ENCODE data around the gene ASGR1.

ASGR1 gene

DNA sequence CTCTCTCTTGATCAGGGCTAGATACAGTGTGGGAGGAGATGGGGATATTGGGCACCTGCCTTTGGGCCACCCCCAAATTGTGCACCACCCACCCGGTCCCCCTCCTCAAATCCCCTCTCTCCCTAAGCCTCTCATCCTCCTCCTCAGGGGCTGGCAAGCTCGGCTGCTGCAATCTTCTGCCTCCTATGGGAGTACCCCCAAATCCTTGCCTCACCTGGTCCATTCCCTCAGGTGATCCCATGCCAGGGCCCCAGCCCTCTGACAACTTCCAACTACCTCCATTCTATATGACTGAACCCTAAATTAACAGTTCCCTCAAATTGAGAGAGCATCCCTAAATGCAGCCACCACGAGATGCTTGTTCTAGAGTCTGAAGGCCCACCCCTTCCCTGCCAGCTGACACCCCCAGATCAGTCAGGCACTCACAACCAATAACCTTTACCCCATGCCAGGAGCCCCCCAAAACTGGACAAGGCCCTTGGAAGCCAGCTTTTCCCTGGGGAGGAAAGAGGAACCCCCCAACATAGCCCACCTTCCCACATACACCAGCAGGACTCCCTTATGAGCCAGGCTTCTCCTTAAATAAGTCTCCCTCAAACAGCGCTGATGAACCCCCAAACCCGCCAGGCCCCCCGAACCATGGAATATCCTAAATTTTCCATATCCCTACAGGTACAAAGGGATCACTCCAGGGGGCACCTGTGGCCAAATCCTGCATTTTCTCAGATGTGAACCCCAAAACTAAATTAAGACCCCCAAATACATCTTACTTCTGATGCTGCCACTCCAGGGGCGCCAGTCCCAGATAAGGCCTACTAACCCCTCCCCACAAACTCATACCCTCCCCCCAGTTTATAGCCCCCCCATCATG is 37.3 kb upstream of the ASGR1 start:
- DNase-seq (ENCODE audit: low read depth in 3 of 3), result no peak

DNA sequence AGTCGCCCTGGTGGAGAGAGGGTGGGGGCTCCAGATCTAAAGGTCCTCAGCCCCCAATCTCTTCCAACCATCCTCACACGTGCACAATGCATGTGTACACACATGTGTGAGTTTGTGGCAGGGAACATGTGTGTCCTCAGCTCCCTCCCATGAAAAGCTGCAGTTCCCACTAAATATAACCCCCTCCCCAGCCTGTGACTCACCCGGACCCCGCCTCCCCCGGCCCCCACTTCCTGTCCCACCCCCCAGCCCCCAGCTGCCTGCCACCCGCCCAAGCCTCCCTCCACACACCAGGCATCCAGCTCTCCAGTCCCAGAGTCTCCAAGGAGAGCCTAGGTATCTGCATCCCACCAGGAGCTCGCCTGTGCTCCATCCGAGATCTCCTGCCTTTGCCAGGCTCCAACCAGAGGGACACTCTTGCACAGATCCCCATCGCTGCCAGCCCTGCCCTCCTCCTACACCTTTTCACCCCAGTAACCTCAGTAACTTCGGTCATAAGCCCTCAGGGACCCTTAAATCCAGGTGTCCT is 36.5 kb upstream of the ASGR1 start:
- DNase-seq (ENCODE audit: low read depth in 3 of 3), result no peak

DNA sequence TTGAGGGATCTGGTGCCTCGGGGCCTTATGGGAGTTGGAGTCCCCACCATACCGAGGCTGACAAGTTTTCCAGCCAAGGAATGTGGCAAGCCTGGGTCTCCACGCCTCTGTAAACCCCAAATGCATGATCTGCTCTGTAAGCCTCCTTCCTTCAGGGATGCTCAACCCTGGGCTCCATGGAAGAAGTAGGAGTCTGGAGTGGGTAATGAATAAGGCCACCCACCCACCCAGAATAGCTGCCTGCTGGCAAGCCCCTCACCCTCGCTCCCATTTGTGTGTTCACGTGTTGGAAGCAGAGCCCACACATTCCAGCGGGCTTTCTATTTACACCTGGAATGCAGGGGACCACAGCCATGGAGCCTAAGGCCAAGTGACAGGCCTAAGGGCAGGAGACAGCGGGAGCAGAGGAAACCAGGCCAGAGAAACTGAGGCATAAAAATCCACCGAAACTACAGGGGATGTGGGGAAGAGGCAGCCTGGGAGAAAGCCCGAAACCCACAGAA is 36.0 kb upstream of the ASGR1 start:
- DNase-seq (ENCODE audit: low read depth in 3 of 3), result no peak

DNA sequence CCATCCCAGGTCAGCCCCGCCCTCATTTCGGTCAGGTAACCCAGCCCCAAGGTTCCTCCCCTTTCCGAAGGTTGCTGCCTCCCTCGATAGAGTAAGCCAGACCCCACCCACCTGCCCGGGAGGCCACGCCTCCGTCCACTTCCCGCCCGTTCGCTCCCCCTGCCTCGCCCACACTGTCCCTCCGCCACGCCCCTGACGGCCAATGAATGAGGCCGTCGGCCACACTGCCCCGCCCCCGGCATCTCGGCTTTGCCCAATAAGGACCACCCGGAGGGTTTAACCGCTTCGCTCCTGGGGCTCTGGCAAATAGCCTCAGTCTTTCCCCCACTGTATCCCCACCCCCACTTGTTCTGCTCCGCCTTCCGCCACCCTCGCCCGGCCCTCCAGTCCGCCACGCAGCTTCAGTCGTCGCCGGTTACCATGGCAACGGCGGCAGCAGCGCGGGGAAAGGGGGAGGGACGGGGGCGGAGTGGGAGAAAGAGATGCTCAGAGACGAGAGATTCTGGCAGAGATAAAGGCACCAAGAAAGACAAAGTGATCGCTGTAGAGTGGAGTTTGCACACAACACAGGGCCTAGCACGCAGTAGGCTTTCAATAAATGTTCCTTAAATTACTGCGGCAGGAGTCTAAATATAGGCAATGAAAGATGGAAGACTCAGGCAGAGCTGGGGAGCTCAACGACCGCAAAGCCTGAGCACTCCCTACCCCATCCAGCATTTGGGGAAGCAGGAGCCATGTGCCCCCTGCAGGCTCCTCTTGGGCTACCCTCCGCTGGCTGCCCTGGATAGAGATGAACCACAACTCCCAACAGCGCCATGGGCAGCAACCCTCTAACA is 35.3 kb upstream of the ASGR1 start:
- DNase-seq (ENCODE audit: low read depth in 3 of 3), result peak; percentile 98 to 100 (median 99)

DNA sequence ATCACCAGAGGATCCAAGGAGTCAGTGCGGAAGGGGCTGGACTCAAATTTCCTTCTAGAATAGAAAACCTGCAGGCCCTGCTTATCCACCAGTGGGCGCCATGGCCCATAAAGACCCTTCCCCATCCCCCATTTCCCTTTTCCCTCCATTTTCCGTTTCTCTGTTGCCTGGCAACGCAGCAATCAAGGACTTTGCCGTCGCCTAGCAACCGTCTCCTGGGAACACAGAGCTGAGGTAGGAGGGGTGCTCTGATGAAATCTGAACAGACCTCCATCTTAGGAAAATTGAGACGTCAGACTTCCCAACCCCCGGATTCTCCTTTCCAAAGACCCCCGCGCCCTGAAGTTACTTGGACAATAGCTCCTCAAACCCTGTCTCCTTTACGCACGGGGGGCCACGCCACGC is 34.7 kb upstream of the ASGR1 start:
- DNase-seq (ENCODE audit: low read depth in 3 of 3), result peak in 1 of 3 experiments; percentile 54

DNA sequence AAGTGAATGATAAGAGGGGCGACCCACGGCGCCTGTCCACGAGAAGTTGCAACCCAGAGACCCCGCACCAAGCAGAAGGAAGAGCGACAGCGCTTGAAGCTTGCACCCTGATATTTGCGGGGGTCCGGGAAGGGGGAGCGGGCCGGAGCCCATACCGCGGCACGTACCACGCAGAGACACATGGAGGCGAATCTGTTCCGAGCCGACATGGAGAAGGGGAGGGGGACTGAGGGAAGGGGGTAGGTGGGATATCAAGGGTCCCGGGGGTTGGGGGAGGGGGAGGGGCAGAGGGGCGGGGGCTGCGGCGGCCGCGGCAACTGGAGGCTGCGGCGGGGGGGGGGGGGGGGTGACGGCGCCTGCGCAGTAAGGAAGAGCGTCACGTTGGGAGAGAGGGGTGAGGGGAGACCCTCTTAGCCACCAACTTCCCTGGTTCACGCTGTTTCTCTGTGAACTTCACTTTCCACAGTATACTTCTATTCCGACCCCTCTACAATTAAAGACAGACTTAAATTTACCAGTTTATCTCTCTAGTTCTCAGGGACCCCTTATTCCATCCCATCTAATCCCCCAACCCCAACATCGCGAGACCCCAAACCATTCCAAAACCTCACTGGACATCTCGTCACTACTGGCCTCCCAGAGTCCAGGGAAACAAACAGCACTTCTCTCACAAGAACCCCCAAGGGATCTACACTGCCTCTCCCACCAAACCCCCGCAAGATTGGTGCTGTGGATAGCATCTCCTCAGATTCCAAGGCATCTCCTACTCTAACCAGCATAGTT is 32.5 kb upstream of the ASGR1 start:
- no peak for DNase-seq (ENCODE audit: low read depth in 3 of 3)

DNA sequence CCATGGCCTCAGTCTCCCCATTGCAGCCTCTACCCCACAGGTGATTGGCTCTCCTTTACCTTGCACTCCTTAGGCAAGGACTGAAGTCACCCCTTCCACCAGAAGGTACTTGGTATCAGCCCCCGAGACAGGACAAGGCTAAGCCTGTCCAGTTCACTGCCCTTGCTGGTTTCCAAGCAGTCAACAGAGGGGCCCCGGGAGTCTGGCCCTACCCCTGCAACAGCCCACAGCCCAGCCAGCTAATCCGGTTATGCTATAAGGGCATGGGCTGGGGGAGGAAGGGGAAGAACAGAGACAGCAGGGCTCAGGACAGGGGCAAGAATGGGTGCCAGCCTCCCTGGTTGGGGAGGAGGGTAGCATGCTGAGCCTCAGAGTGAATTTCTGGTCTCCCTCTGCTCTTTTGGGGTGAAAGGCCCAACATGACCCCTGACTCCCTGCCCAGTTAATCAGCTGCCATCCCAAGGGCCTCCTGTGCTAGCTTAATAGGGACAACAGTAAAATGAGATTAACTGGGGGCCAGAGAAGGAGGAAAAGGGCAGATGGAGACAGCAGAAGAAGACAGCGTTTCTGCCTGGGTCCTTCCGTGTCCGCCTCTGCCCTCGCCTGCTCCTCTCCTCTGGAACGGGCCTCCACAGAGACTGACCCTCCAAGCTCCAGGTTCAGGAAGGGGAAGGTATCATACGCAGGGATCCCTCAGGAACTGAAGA is 29.7 kb upstream of the ASGR1 start:
- DNase-seq (ENCODE audit: low read depth in 3 of 3), result no peak

DNA sequence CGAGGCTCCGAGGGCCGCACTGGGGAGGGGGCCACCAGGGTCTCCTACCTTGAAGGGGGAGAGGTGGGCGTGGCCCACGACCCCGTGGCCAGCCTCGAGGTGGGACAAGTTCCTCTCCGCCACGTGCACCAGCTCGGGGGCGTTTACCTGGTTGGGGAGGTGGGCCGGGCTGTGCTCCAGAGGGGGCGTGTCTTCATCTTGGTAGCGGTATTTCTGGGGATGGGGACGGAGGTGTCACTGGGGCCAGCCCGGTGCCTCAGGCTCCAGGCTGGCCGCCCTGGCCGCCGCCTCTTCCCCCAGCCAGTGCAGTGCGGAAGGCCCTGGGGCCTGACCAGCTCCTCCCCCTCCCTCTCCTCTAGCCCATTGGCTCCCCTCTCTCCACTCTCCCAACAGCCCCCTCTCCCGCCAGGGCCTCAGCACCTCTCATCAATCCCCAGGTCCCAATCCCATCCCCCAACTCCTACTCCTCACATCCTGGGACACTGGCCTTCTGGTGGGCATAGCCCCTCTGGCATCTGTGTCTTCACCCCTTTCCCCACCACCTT is 28.9 kb upstream of the ASGR1 start:
- DNase-seq (ENCODE audit: low read depth in 3 of 3), result no peak

DNA sequence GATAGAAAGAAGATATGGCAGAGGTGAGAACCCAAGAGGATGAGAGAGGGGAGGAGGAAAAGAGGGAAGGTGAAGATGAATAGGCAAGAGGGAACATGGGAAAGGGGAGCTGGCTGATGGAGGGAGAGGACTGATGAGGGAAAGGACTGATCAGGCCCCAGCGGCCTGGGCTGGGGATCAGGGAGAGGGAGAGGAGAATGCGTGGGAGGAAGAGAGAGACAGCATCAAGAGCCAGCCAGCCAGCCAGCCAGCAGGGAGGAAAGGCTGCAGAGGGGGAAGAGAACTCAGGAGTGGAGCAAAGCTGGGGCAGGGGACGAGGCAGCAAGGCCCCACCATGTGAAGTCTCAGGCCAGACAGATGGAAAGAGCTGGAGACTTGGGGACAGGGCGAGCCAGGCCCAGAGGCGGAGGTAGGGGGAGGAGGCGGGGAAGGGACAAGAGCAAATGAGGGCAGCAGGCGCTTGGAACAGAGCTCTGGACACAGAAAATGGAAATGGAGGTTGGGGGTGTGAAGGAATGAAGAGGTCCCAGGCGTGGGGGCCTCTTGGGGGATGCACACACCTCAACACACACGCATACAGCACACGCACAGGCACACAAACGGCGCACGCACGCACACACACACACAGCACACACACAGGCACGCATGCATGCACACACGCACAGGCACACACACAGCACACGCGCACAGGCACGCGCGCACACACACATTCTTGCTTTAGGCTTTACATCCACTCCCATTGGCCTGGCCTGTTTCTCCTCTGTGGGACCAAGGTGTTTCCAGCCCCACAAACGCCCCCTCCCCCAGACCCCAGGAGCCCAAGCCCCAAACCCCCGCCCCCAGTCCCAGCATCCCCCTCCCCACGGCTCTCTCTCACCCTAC is 28.2 kb upstream of the ASGR1 start:
- DNase-seq (ENCODE audit: low read depth in 3 of 3), result no peak

DNA sequence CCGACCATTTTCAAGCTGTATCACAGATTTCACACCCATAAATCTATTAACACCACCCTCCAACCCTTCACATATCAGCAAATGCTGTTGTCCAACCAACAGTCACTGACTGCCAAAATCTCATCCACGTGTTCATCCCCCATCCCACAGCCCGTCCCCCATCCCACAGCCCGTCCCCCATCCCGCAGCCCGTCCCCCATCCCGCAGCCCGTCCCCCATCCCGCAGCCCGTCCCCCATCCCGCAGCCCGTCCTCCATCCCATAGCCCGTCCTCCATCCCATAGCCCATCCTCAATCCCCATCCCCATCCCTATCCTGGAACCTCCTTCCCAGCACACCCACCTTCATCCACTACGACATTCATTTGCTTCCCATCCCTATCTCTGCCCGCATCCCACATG is 26.4 kb upstream of the ASGR1 start:
- DNase-seq (ENCODE audit: low read depth in 3 of 3), result no peak

DNA sequence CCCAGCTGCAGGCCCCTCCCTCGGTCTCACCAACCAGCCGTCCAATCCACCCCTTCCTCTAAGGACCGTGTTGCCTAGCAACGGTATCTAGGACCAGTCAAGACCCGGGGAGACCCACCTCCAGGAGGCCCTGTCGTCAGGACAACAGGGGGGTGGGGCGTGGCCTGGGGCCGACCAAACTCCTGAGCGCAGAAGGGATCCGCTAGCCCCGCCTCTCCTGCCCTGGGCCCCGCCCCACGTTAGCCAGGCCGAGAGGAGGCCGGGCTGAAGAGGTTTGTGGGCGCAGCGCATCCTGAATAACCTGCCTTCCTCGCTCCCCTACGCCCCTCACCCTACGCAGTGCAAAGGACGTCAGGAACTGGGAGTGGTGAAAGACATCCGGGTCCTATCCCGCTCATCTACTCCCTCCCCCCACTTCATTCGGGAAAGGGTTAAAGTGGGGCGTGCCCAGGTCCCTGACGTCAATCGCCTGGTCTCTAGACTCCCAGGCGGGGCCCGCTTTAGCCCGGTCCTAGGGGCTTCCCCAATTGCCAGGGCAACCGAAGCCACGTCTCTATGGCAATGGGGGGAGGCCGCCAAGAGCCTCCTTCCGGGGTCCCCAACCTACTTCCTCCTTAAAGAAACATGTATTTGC is 25.8 kb upstream of the ASGR1 start:
- DNase-seq (ENCODE audit: low read depth in 3 of 3), result peak; percentile 77 to 94 (median 80)

DNA sequence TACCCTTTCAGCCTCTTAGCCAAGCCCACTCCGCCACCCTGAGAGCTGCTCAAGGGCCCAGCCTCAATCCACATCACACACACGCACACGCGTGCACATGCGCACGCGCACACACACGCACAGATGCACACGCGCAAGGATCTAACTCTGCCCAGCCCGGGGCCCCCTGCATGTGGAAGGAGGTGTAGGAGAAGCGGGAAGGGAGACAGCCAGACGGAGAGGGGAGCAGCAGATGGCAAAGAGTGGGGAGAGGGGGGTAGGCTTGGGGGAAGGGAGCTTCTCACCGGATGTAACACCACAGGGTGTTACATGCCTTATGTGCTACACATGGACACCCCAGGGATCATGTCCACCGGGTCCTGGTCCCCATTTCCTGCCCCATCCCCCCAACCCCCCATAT is 25.2 kb upstream of the ASGR1 start:
- no peak for DNase-seq (ENCODE audit: low read depth in 3 of 3)

DNA sequence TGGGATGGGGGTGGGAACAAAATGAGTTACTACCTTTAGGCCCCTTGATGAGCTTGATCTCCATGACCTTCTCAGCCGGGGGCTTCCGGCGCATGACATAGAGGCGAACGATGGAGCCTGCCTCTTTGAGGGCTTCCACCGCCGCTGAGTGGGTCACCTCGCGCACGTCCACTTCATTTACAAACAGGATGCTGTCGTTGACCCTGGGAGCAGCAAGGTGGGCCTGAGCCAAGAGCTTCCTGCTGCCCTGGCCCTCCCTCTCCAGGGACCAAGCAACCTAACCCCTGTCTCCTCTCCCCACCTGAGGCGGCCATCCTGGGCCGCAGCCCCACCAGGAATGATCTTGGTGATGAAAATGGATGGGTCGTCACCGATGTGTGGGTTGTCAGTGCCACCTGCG is 24.2 kb upstream of the ASGR1 start:
- no peak for DNase-seq (ENCODE audit: low read depth in 3 of 3)

DNA sequence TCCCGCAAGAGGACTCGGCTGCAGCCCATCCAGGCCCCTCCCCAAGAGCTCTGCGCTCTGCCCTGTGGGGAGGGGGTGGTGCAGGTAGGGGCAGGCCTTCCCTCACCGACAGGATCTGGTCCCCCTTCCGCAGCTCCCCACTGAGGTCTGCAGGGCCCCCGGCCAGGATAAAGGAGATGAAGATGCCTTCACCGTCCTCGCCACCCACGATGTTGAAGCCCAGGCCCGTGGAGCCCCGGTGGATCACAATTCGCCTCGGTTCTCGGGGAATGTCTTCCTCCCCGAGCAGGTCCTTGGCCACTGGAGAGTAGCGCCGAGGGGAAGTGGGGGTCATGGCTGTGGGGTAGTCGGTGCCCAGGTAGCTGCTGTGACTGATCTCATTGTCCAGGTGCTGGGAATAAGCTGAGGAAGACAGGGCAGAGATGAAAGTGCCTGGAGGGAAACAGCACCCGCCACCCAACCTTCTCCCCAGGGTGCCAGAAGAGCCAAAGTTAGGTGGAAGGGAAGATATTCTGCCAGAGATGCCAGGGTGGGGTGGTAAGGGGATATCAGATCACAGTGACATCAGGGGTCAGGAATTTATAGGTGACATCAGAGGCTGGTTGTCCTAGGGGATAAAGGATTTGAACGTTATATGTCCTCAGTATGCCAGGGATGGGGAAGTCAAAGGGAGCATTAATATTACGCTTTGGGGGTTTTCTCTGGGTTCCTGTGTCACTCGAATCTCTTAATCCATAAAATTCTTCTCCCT is 17.7 kb upstream of the ASGR1 start:
- no peak for DNase-seq (ENCODE audit: low read depth in 3 of 3)

DNA sequence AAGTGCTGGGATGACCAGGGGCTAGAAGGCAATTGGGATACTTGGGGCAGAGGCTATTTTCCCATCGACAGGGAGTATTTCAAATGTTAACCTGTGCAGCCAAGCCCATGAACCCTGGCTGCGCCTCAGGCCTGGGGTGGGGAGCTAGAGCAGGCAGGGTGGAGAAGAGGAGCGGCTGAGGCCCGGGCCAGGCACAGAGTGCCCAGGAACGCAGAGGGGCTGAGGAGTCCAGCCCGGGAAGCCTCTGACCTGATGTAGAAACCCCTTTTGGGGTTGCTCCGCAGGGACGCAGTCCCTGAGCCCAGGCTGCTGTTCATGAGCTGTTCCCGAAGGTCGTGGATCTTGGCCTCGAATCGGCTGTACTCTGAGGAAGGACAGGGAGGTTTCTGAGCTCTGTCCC is 16.8 kb upstream of the ASGR1 start:
- no peak for DNase-seq (ENCODE audit: low read depth in 3 of 3)

DNA sequence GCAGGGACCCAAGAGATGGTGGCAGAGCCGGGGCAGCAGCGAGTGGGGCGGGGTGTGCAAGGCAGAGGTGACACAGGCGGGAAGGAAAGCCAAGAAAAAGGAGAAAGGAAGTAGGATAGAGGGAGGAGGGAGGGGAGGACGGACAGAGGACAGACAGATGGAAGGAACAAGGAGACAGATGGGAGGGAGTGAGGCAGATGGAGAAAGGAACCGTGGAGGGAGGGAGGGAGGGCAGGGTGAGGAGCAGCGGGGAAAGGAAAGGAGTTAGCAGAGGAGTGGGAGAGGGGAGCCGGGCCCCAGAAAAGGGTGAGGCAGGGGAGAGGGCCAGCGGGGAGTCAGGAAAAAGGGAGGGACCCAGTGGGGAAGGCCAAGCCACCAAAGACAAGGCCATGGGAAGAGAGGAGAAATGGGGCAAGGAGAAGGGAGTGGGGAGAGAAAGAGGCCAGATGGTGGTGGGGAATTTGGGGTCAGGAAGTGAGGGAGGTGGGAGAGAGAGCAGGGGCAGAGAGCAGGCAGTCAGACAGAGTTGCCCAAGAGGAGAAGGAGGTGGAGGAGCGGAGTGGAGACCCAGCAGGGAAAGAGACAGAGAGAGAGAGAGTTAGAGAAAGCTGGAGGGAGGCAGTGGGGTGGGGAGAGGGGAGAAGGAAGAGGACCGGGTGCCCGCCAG is 13.2 kb upstream of the ASGR1 start:
- DNase-seq (ENCODE audit: low read depth in 3 of 3), result no peak

DNA sequence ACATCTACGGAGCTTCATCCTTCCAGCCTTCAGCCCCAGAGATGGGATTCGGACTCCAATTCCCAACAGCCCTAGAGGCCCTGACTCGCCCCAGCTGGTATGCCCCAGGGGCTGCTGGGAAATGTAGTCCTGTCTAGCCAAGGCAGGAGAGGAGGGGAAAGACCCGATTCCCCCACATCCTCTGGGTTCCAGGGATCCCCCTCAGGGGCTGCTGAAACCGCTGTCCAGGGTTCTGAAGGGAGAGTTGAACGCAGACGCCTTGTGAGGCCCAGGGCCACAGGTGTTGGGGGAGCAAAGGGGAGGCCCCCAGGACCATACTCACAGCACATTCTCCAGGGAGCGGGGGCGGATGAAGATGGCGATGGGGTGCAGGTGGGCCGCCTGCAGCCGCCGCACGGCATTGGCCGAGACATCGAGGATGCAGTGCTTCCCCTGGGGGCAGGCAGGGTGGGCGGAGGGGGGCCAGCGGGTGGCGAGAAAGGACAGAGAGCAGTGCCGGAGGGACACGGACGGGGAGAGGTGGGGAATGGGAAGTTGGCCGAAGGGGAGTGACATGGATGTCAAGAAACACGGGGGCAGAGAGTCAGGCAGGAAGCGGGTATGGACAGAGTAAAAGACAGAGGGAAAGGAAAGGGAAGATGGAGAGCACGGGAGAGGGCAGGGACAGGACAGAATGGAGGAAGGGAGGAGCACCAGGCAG is 12.6 kb upstream of the ASGR1 start:
- peak in 1 of 3 experiments; percentile 24 for DNase-seq (ENCODE audit: low read depth in 3 of 3)
